CD14-positive monocyte (primary cell): ENCODE measurements around the gene RNGTT. TPM values are rescaled to one million over a fixed set of nuclear protein-coding genes. Genes with fewer than 3 reads are reported as not detected.

ENCODE experiments used
- DNase-seq, 3 donors: peaks; one replicate each; pipeline ENCODE4 v3.0.0-alpha.2; 2011 to 2022
- H2AFZ ChIP-seq: 2 replicates; pipeline ENCODE4 v1.6.0; 2012; ENCODE audit warnings: mild to moderate bottlenecking, low read depth, low read length, inconsistent platforms; ENCODE audit not compliant: insufficient read depth, poor library complexity, severe bottlenecking
- H3K27ac ChIP-seq, 2 donors: 1 replicate in 1 of 2; 2 replicates in 1 of 2; pipeline ENCODE4 v1.5.1; 2012 to 2013; ENCODE audit warnings: low read length in 2 of 2, control low read depth in 1 of 2, inconsistent platforms in 1 of 2, low read depth in 1 of 2, mild to moderate bottlenecking in 1 of 2
- H3K27me3 ChIP-seq, 2 donors: one replicate each; pipeline versions ENCODE4 v1.6.0 to v1.6.1; 2011 to 2013; ENCODE audit warnings: low read length in 2 of 2; ENCODE audit not compliant: control insufficient read depth in 2 of 2, insufficient read depth in 2 of 2
- H3K36me3 ChIP-seq, 2 donors: replicated peaks in 1 of 2; 1 replicate in 1 of 2; 2 replicates in 1 of 2; pipeline versions ENCODE4 v1.5.1 to v1.6.1; 2012 to 2013; ENCODE audit warnings: low read length in 2 of 2, control low read depth in 1 of 2, inconsistent platforms in 1 of 2, mild to moderate bottlenecking in 1 of 2; ENCODE audit not compliant: insufficient read depth in 2 of 2, control insufficient read depth in 1 of 2
- H3K4me1 ChIP-seq, 2 donors: 1 replicate in 1 of 2; 2 replicates in 1 of 2; pipeline versions ENCODE4 v1.5.1 to v1.6.1; 2012 to 2013; ENCODE audit warnings: low read length in 2 of 2, control low read depth in 1 of 2, inconsistent platforms in 1 of 2, mild to moderate bottlenecking in 1 of 2, moderate library complexity in 1 of 2; ENCODE audit not compliant: insufficient read depth in 2 of 2, control insufficient read depth in 1 of 2
- H3K4me2 ChIP-seq: replicated peaks from 2 replicates; pipeline ENCODE3; 2012; ENCODE audit warnings: low read length, moderate library complexity, mild to moderate bottlenecking; ENCODE audit not compliant: poor library complexity, severe bottlenecking; ENCODE audit errors: extremely low read depth
- H3K4me3 ChIP-seq, 3 experiments: fragments of 200-600 bp in 1 of 3; sonication (generic) in 1 of 3; replicated peaks in 1 of 3; 1 replicate in 2 of 3; 2 replicates in 1 of 3; pipeline ENCODE4 v1.5.1; 2011 to 2013; ENCODE audit warnings: low read length in 3 of 3, mild to moderate bottlenecking in 3 of 3, control low read depth in 2 of 3, low read depth in 2 of 3, inconsistent platforms in 1 of 3, moderate library complexity in 1 of 3
- H3K79me2 ChIP-seq: 2 replicates; pipeline ENCODE4 v1.6.0; 2012; ENCODE audit warnings: mild to moderate bottlenecking, control low read depth, inconsistent platforms, low read length, moderate library complexity; ENCODE audit not compliant: insufficient read depth
- H3K9ac ChIP-seq: 2 replicates; pipeline ENCODE4 v1.6.0; 2017; ENCODE audit warnings: low read length, mild to moderate bottlenecking; ENCODE audit not compliant: insufficient read depth, poor library complexity, severe bottlenecking
- H3K9me3 ChIP-seq, 2 donors: replicated peaks in 1 of 2; 1 replicate in 1 of 2; 2 replicates in 1 of 2; pipeline versions ENCODE4 v1.5.1 to v1.6.1; 2012 to 2013; ENCODE audit warnings: low read length in 2 of 2, control low read depth in 1 of 2; ENCODE audit not compliant: control insufficient read depth in 1 of 2, insufficient read depth in 1 of 2
- H4K20me1 ChIP-seq: 2 replicates; pipeline ENCODE4 v1.6.0; 2012; ENCODE audit warnings: mild to moderate bottlenecking, low read length, control low read depth, moderate library complexity; ENCODE audit not compliant: insufficient read depth
- H3K27ac Mint-ChIP-seq, 7 donors: one replicate each; pipeline ENCODE4 v1.8.0; 2020; ENCODE audit warnings: mild to moderate bottlenecking in 7 of 7, mixed read lengths in 7 of 7, moderate library complexity in 6 of 7, inconsistent platforms in 2 of 7
- H3K27me3 Mint-ChIP-seq, 3 donors: one replicate each; pipeline ENCODE4 v1.8.0; 2021 to 2022; ENCODE audit warnings: low read depth in 3 of 3, mild to moderate bottlenecking in 3 of 3, mixed read lengths in 3 of 3, moderate library complexity in 3 of 3, inconsistent platforms in 1 of 3
- H3K36me3 Mint-ChIP-seq, 2 donors: one replicate each; pipeline ENCODE4 v1.8.0; 2020; ENCODE audit warnings: mixed read lengths in 2 of 2, inconsistent platforms in 1 of 2, mild to moderate bottlenecking in 1 of 2
- H3K4me1 Mint-ChIP-seq: one replicate; pipeline ENCODE4 v1.8.0; 2020; ENCODE audit warnings: mild to moderate bottlenecking, mixed read lengths
- H3K4me3 Mint-ChIP-seq, 2 donors: one replicate each; pipeline ENCODE4 v1.8.0; 2020; ENCODE audit warnings: mild to moderate bottlenecking in 2 of 2, mixed read lengths in 2 of 2, moderate library complexity in 1 of 2
- H3K9me3 Mint-ChIP-seq, 7 donors: one replicate each; pipeline ENCODE4 v1.8.0; 2020 to 2022; ENCODE audit warnings: mixed read lengths in 7 of 7, mild to moderate bottlenecking in 6 of 7, moderate library complexity in 6 of 7, inconsistent platforms in 2 of 7
- CTCF ChIP-seq: fragments of 200-600 bp; IDR thresholded peaks from one replicate; pipeline ENCODE4 v1.8.0; 2022; ENCODE audit warnings: antibody characterized with exemption, mild to moderate bottlenecking
- WGBS: methylation state at CpG from one replicate; pipeline ENCODE4 v1.1.5; 2013; ENCODE audit warnings: missing lambda C conversion rate; ENCODE audit not compliant: insufficient coverage; 5-methylcytosine and 5-hydroxymethylcytosine counted together
- intact Hi-C, 2 donors: fragments of 100-400 bp; cut with micrococcal nuclease; formaldehyde crosslinking; loops; one replicate each; pipeline versions ENCODE4 v1.15.0 to v1.15.1; 2023
- polyA plus RNA-seq, 3 donors: library from polyadenylated mRNA; depleted of rRNA in 1 of 3; unstranded in 2 of 3; stranded (reverse) in 1 of 3; fragments of 300-500 nt in 2 of 3; fragments of >200 nt in 1 of 3; fragmentation: Illumina TruSeq in 2 of 3; gene quantifications; 1 replicate in 2 of 3; 2 replicates in 1 of 3; pipeline ENCODE4 v1.2.3, GENCODE V29; 2012 to 2021

RNGTT gene
- polyA plus RNA-seq, 3 donors, result 2.3 to 8.6 (median 5.8) TPM

GRCh38 chr6:89007209-89008000 lies 44.0 kb upstream of the RNGTT start:
- peak overlapping the region; percentile 38 for H3K9ac ChIP-seq
- H2AFZ ChIP-seq, result peak overlapping the region; percentile 49
- Mint-ChIP-seq H3K27ac (peak overlapping the region; percentile 90 to 93 (median 92)), H3K4me3 (peak overlapping the region; percentile 77 to 89), H3K9me3 (peaks cover 0 to 10% (median 2%) of the 10 kb centered on the region in 7 donors), H3K27me3 (peaks cover 0 to 4% (median 4%) of the 10 kb centered on the region in 3 donors), H3K4me1 (peaks cover 40% of the 10 kb centered on the region), H3K36me3 (peaks cover 0 to 2% of the 10 kb centered on the region in 2 donors)
- TF ChIP-seq CTCF, result no peak
- intact Hi-C loops, result no loop called here
- H3K27ac ChIP-seq, result peak overlapping the region; percentile 39 to 64
- DNase-seq, result peak; percentile 30 to 60 (median 52)
- WGBS, result 37% methylated on average over 9 of the region's 15 CpGs
- H4K20me1 ChIP-seq, result no peaks in the 10 kb centered on the region
- no peaks in the 10 kb centered on the region for H3K36me3 ChIP-seq
- peaks cover 28 to 43% of the 10 kb centered on the region in 2 donors for H3K4me1 ChIP-seq
- peak overlapping the region; percentile 72 for H3K4me2 ChIP-seq
- H3K4me3 ChIP-seq, result peak overlapping the region; percentile 17 to 68 (median 32)
- H3K27me3 ChIP-seq, result no peaks in the 10 kb centered on the region
- H3K79me2 ChIP-seq, result no peaks in the 10 kb centered on the region
- H3K9me3 ChIP-seq, result no peaks in the 10 kb centered on the region

GRCh38 chr6:89002523-89002922 lies 39.1 kb upstream of the RNGTT start:
- Histone ChIP-seq H3K27me3 (no peaks in the 10 kb centered on the region), H4K20me1 (no peaks in the 10 kb centered on the region), H3K4me2 (no peak overlapping the region), H3K4me1 (peaks cover 8 to 9% of the 10 kb centered on the region in 2 donors), H3K9me3 (no peaks in the 10 kb centered on the region), H3K79me2 (no peaks in the 10 kb centered on the region), H2AFZ (no peak overlapping the region), H3K9ac (no peak overlapping the region), H3K36me3 (no peaks in the 10 kb centered on the region), H3K27ac (no peak overlapping the region), H3K4me3 (no peak overlapping the region)
- 93% methylated on average over 3 of the region's 4 CpGs for WGBS
- Mint-ChIP-seq H3K4me1 (peaks cover 9% of the 10 kb centered on the region), H3K27me3 (peaks cover 0 to 5% (median under 1%) of the 10 kb centered on the region in 3 donors), H3K36me3 (no peaks in the 10 kb centered on the region), H3K4me3 (no peak overlapping the region), H3K27ac (no peak overlapping the region), H3K9me3 (peaks cover 0 to 3% (median 0%) of the 10 kb centered on the region in 7 donors)
- no peak for DNase-seq
- TF ChIP-seq CTCF, result no peak
- intact Hi-C loops, result no loop called here
